Measurements from ENCODE around the gene HAPLN3.

DNA sequence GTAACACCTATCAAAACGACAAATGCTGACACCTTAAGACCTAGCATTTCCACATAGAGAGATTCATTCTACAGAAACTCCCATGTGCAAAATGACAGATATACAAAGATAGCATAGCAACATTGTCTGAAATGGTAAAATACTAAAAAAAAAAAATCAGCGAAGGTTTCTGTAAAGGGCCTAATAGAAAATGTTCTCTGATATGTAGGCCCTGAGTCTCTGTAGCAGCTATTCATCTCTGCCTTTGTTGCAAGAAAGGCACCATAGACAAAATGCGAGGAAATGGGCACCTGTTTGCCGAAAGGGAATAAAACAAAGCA, 18.5 kb upstream of the HAPLN3 start:
- TF ChIP-seq CTCF (IDR thresholded peaks at IDR 0.05; ENCODE audit: low read length) (no peak), EZH2 (optimal IDR thresholded peaks at IDR 0.05; ENCODE audit: low read depth, low read length) (no peak), EZH2phosphoT487 (IDR thresholded peaks at IDR 0.05; ENCODE audit: low read length) (no peak)

Measured in MM.1S (cell line).